T-helper 2 cell treated with Interferon-gamma antibody and Interleukin-4, amounts not matched to agents 5 μg/mL and 100 μg/mL, for 36 hours (primary cell): ENCODE measurements around the gene ARMS2.

Source experiments
- DNase-seq: peaks from one replicate; pipeline ENCODE4 v3.0.0; 2021; ENCODE audit warnings: low spot score
- H3K27ac Mint-ChIP-seq: one replicate; pipeline ENCODE4 v1.8.0; 2021; ENCODE audit warnings: mild to moderate bottlenecking, mixed read lengths
- H3K27me3 Mint-ChIP-seq: one replicate; pipeline ENCODE4 v1.8.0; 2021; ENCODE audit warnings: low read depth, mixed read lengths
- H3K36me3 Mint-ChIP-seq: one replicate; pipeline ENCODE4 v1.8.0; 2021; ENCODE audit warnings: low read depth, mixed read lengths
- H3K4me1 Mint-ChIP-seq: one replicate; pipeline ENCODE4 v1.8.0; 2021; ENCODE audit warnings: low read depth, mixed read lengths
- H3K4me3 Mint-ChIP-seq: one replicate; pipeline ENCODE4 v1.8.0; 2022; ENCODE audit warnings: mild to moderate bottlenecking, moderate library complexity, mixed read lengths
- H3K9me3 Mint-ChIP-seq: one replicate; pipeline ENCODE4 v1.8.0; 2021; ENCODE audit warnings: mixed read lengths

ARMS2 gene

DNA sequence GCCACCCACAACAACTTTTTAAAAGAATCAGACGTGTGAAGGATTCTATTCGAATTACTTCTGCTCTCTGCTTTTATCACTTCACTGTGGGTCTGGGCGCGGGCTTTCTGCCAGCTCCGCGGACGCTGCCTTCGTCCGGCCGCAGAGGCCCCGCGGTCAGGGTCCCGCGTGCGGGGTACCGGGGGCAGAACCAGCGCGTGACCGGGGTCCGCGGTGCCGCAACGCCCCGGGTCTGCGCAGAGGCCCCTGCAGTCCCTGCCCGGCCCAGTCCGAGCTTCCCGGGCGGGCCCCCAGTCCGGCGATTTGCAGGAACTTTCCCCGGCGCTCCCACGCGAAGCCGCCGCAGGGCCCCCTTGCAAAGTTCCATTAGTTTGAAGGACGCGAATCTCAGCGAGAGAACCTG is 6.4 kb downstream of the ARMS2 start:
- Mint-ChIP-seq H3K4me1 (peaks cover 2% of the 10 kb centered on the region), H3K27me3 (peaks cover 70% of the 10 kb centered on the region)

DNA sequence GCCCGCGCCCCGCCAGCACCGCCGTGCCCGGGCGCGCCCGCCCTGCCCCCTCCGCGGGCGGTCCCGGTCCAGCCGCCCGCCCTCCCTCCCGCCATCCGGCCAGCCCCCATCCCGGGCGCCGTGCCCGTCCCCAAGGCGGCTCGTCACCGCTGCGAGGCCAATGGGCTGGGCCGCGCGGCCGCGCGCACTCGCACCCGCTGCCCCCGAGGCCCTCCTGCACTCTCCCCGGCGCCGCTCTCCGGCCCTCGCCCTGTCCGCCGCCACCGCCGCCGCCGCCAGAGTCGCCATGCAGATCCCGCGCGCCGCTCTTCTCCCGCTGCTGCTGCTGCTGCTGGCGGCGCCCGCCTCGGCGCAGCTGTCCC is 6.9 kb downstream of the ARMS2 start, which contains the start of gene HTRA1:
Gene HTRA1 (plus strand): TSS at position 187 of the 362 bp plus-strand sequence. CDS start 100 bp downstream, at position 287.
- Mint-ChIP-seq H3K27me3 (peaks cover 74% of the 10 kb centered on the region), H3K4me3 (peak within 1 kb of the TSS; percentile 78), H3K4me1 (peaks cover 2% of the 10 kb centered on the region), H3K36me3 (peaks cover 2% of the 10 kb centered on the region), H3K27ac (no peak within 1 kb of the TSS), H3K9me3 (no peaks in the 10 kb centered on the region)
- DNase-seq, result no peak

More for the DNA sequence above, 6.4 kb downstream of the ARMS2 start:
- Mint-ChIP-seq H3K9me3 (no peaks in the 10 kb centered on the region), H3K27ac (no peak overlapping the region), H3K4me3 (no peak overlapping the region), H3K36me3 (peaks cover 2% of the 10 kb centered on the region)
- DNase-seq, result no peak

DNA sequence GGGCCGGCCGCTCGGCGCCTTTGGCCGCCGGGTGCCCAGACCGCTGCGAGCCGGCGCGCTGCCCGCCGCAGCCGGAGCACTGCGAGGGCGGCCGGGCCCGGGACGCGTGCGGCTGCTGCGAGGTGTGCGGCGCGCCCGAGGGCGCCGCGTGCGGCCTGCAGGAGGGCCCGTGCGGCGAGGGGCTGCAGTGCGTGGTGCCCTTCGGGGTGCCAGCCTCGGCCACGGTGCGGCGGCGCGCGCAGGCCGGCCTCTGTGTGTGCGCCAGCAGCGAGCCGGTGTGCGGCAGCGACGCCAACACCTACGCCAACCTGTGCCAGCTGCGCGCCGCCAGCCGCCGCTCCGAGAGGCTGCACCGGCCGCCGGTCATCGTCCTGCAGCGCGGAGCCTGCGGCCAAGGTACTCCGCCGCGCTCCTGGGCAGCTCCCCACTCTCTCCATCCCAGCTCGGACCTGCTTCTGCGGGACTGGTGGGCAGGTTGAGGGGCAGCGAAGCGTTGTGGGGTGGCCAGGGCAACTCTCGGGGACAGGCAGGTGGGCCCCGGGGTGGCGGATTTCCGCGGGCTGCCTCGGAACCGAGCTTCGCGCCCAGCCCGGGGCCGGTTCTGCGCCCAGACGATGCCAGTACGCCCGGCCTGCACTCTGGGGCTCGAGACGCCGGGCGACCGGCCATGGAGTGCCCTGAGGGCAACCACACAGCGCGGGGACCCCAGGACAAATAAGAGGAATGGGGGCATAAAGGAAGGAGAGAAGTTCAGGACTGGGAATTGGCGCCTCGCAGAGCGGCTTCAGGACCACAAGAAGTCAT is 7.5 kb downstream of the ARMS2 start:
- H3K27ac Mint-ChIP-seq, result no peak overlapping the region
- H3K4me1 Mint-ChIP-seq, result peaks cover 2% of the 10 kb centered on the region

DNA sequence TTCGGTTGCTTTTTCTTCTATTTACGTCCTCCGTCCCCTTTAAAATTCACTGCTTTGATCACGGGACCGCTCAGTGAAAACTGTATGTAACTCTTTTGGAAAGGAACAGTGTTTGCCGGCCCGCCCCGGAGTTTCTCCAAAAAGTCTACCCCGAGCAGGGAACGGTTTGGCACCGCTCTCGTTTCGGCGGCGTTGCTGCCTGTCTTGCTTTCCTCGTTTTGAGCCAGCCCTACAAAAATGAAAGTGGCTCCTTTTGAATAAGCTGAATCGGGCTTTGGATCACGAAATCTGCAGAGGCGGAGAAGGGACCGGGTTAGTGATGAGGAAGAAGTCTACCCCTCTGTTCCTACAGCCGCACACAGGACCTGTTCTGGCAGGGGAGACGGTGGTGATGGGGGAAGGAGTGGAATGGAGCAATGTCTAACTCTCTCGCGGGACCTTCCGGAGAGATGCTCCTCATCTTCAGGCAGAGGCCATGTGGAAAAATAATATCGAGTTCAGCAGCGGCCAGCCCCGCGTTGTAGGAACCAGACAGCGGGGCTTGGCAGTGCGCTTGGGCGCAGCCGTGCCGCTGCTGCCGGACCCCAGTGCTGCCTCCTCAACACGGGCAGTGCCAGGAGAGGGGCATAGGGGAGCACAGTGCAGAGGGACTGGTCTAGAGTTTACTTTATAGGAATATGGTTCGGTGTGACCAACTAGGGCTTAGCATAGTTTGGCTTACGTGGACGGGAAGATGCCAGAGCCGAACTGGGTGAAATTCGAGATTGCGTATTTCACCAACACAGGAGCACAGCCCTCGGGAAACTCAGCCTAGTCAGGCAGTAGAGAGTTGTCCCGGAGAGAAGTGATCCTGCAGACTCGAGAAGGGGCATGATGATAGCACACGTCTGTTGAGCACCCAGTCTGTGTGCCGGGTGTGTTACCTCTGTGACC is 8.3 kb downstream of the ARMS2 start:
- H3K36me3 Mint-ChIP-seq, result peaks cover 2% of the 10 kb centered on the region
- DNase-seq, result no peak
- H3K27ac Mint-ChIP-seq, result no peak overlapping the region
- peaks cover 63% of the 10 kb centered on the region for H3K27me3 Mint-ChIP-seq
- peaks cover 2% of the 10 kb centered on the region for H3K4me1 Mint-ChIP-seq
- H3K9me3 Mint-ChIP-seq, result no peaks in the 10 kb centered on the region
- peak overlapping the region; percentile 78 for H3K4me3 Mint-ChIP-seq

More for the DNA sequence above, 7.5 kb downstream of the ARMS2 start:
- no peak for DNase-seq
- peaks cover 2% of the 10 kb centered on the region for H3K36me3 Mint-ChIP-seq
- peak overlapping the region; percentile 78 for H3K4me3 Mint-ChIP-seq
- no peaks in the 10 kb centered on the region for H3K9me3 Mint-ChIP-seq
- H3K27me3 Mint-ChIP-seq, result peaks cover 72% of the 10 kb centered on the region

DNA sequence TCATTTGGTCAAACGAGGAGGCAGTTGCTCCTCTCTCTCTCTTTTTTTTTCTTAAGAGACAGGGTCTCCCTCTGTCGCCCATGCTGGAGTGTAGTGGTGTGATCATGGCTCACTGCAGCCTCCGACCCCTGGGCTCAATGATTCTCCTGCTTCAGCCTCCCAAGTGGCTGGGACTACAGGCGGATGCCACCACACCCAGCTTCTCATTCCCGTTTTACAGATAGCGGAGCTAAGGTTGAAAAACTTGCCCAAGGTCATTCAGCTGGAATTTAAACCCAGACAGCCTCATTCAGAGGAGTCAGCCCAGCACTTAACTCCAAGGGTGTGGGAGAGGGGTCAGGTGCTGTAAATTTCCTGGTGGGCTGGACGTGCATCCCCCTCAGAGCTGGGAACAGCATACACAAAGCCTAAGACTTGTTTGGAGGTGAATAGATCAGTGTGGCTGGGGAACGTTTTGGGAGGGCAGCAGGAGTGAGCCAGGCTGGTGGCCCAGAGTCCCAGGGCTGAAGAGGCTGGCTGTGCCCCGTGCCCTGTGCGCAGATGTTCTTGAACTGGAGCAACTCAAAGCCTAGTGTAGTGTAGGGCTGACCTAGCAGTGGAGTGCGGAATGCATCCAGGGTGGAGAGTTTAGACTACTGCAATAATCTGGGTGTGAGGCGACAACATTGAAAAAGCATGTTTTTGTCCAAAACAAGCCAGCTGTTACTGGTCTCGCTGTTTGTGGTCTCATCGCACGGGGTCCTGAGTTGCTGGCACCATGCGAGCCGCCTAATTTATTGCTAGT is 9.2 kb downstream of the ARMS2 start:
- DNase-seq, result no peak
- Mint-ChIP-seq H3K9me3 (no peaks in the 10 kb centered on the region), H3K4me1 (peaks cover 2% of the 10 kb centered on the region), H3K36me3 (peaks cover 2% of the 10 kb centered on the region), H3K27me3 (peaks cover 57% of the 10 kb centered on the region), H3K4me3 (no peak overlapping the region), H3K27ac (no peak overlapping the region)

DNA sequence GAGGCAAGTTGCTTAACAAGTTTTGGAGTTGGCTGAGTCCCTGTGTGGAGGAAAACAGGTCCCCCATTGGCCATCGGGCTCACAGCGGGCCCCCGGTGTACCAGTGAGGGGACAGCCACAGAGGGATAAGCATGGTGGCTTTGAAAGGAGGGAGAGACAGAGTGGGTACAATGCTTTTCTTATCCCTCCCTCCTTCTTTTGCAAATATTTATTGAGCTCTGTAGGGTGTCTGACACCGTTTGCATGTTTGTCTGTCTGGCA is 9.7 kb downstream of the ARMS2 start:
- Mint-ChIP-seq H3K4me1 (peaks cover 2% of the 10 kb centered on the region), H3K9me3 (no peaks in the 10 kb centered on the region), H3K27me3 (peaks cover 53% of the 10 kb centered on the region), H3K4me3 (no peak overlapping the region), H3K36me3 (peaks cover 2% of the 10 kb centered on the region), H3K27ac (no peak overlapping the region)
- no peak for DNase-seq

DNA sequence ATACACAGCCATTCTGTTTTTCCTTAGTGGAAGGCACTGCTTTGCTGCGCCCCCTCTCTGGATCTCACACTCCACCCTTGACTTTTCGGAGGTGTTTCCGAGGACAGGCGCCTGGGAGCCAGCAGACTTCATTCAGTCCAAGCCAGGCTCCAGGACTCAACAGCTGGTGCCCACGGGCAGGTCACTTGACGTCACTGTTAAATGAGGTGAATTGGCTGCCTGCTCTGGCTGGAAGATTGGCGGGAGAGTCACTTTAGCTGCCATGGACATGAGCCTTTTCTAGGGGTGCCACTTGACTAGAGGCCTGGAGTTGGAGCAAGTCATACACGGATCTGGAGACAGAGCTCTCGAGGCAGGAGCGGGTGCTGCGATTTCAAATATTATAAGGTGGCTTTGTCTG is 10.1 kb downstream of the ARMS2 start:
- Mint-ChIP-seq H3K27me3 (peaks cover 49% of the 10 kb centered on the region), H3K4me1 (peaks cover 2% of the 10 kb centered on the region), H3K4me3 (no peak overlapping the region), H3K36me3 (peaks cover 2% of the 10 kb centered on the region), H3K27ac (no peak overlapping the region), H3K9me3 (no peaks in the 10 kb centered on the region)
- no peak for DNase-seq

DNA sequence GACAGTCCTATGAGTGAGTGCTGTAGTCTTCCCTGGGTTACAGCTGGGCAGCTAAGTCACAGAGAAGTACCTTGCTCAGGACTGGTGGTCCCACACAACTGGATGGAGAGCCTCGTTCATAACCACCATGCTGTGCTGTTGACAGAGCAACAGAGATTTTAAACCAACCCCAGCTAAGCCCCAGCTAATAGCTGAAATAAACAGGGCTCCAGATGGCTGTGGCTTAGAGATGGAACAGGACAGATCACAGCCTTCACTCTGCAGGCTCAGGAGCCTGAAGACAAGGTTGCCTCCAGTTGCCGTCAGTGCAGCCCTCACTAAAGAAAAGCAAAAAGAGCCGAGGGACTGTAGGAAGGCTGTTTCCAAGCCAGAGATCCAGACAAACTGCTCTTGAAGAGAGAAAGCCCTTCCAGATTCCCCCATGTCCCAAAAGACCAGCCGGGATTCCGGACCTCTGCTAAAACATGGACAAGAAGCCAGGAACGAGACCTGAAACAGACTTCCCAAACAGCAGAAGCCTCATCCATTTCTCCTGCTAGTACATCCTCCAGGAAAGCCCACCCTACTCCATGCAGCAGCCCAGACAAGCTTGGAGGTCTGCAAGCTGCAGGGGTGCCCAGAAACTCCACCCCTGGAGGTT is 11.1 kb downstream of the ARMS2 start:
- Mint-ChIP-seq H3K27me3 (peaks cover 47% of the 10 kb centered on the region), H3K27ac (no peak overlapping the region), H3K4me1 (peaks cover 2% of the 10 kb centered on the region), H3K36me3 (peaks cover 2% of the 10 kb centered on the region), H3K9me3 (no peaks in the 10 kb centered on the region), H3K4me3 (no peak overlapping the region)
- no peak for DNase-seq

DNA sequence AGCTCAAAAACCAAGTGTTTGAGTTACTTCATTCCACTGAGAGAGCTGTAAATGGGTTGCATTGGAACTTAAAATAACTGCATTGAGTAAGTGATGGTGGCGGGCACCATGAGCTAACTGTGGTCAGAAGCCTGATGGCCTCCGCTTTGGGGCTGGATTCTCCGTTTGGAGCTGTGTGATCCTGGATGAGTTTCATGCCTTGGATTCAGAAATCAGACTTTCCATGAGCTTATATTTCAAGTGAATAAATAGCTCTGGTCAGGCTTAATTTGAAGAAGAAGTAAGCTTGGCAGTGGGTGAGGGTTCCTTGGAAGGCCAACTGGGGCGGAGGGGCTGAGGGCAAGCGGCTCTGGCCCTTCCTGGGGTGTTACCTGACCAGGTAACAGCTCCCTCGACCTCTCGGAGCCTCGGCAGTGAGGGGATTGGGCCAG is 12.5 kb downstream of the ARMS2 start:
- Mint-ChIP-seq H3K9me3 (no peaks in the 10 kb centered on the region), H3K27ac (no peak overlapping the region), H3K4me1 (peaks cover 2% of the 10 kb centered on the region), H3K36me3 (peaks cover 2% of the 10 kb centered on the region), H3K4me3 (no peak overlapping the region), H3K27me3 (peaks cover 48% of the 10 kb centered on the region)
- DNase-seq, result no peak

DNA sequence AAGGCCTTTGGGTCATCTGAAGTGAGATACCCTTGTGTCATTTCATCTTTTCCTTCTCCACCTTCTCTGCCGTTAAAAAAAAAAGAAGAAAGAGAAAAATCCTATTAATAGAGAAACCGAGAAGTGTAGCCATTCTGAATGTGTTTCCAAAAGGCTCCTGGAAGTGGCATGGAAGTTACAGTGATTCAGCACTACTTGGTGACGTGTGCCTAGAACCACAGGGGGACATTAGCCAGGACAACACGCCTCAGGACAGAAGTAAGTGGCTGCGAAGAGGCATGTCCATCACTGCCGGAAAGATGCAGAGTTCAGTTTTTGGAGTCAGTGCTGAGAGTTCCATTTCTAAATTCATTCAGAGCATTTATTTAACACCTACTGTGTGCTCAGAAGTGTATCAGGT is 13.2 kb downstream of the ARMS2 start:
- no peak overlapping the region for H3K4me3 Mint-ChIP-seq
- DNase-seq, result no peak
- peaks cover under 1% of the 10 kb centered on the region for H3K4me1 Mint-ChIP-seq
- no peak overlapping the region for H3K27ac Mint-ChIP-seq
- peaks cover 2% of the 10 kb centered on the region for H3K36me3 Mint-ChIP-seq
- H3K27me3 Mint-ChIP-seq, result peaks cover 44% of the 10 kb centered on the region
- no peaks in the 10 kb centered on the region for H3K9me3 Mint-ChIP-seq

DNA sequence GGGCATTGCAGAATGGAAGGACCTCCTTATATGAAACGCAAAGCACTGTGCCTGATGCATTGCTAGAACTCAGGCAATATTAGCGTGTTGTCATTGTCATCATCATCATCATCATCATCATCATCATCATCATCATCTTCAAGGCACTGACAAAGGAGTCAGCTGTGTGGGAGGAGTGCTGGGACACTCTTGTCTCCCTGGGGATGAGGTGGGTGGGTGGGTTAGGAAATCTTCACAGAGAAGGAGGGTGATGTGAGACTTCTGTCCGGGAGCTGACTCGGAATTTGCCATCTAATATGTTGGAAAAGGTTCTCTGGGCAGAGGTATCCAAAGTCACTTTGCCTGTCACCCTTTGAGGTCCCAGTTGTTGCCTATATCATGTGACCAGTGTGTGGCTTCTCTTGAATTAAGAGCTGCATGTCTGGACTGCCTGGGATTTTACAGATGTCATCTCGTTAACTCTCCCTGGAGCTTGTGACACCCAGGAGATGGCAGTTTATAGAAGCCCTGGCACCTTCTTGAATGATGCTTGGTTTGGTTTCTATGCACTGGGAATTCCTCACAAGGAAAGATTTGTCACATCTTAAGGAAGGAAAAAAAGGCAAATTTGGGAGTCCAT is 14.0 kb downstream of the ARMS2 start:
- Mint-ChIP-seq H3K4me3 (no peak overlapping the region), H3K27ac (no peak overlapping the region), H3K4me1 (no peaks in the 10 kb centered on the region), H3K27me3 (peaks cover 37% of the 10 kb centered on the region), H3K9me3 (no peaks in the 10 kb centered on the region), H3K36me3 (no peaks in the 10 kb centered on the region)
- DNase-seq, result no peak

DNA sequence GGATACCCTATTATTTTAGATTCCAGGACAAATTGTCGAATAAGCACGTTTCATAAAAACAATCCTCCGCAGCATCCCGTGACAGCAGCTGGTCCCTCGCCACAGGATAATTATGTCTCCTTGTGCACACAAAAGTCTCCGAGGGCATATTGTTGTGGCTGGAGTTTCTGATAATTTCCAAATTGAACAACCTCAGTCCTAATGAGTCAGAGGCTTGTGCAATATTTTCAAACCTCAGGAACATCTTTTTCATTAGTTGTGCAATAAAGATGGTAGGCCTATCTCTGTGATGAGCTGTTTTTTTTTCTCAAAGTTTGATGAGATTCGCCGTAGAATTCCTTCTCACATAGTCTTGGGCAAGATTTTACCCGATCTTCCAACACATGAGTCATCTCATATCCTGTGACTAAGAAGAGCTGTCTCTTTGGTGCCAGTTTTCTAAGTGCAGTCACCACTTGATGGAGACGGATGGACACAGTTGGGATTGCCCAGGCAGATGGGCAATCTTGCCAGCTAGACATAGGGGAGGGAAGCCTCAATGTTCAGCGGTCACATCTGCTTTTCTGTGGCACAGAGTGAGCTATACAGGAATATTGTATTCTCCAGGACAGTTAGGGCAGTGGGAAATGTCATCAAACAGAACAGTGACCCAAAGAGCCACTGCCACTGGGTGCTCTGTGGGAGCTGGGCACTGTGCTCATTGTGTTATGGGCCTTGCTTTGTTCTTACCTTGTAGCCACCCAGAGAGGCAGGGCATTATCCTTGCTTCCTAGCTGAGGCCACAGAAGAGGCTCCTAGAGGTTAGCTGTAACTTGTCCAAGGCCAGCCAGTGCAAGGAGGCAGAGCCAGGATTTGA is 14.7 kb downstream of the ARMS2 start:
- Mint-ChIP-seq H3K27ac (no peak overlapping the region), H3K4me3 (no peak overlapping the region), H3K9me3 (no peaks in the 10 kb centered on the region), H3K36me3 (no peaks in the 10 kb centered on the region), H3K27me3 (peaks cover 31% of the 10 kb centered on the region), H3K4me1 (no peaks in the 10 kb centered on the region)
- no peak for DNase-seq
